CD14-positive monocyte (primary cell): Measurements from ENCODE around the gene PPA1. TPM values are rescaled to one million over a fixed set of nuclear protein-coding genes. Genes with fewer than 3 reads are reported as not detected.
"Not testable (repeated sequence)": the region's sequence is repeated elsewhere in the genome, so short reads cannot be mapped to it uniquely, and the experiment has no call there.

Source experiments
- DNase-seq, 3 donors: peaks; one replicate each; pipeline ENCODE4 v3.0.0-alpha.2; 2011 to 2022
- H2AFZ ChIP-seq: 2 replicates; pipeline ENCODE4 v1.6.0; 2012; ENCODE audit warnings: mild to moderate bottlenecking, low read depth, low read length, inconsistent platforms; ENCODE audit not compliant: insufficient read depth, poor library complexity, severe bottlenecking
- H3K27ac ChIP-seq, 2 donors: 1 replicate in 1 of 2; 2 replicates in 1 of 2; pipeline ENCODE4 v1.5.1; 2012 to 2013; ENCODE audit warnings: low read length in 2 of 2, control low read depth in 1 of 2, inconsistent platforms in 1 of 2, low read depth in 1 of 2, mild to moderate bottlenecking in 1 of 2
- H3K27me3 ChIP-seq, 2 donors: one replicate each; pipeline versions ENCODE4 v1.6.0 to v1.6.1; 2011 to 2013; ENCODE audit warnings: low read length in 2 of 2; ENCODE audit not compliant: control insufficient read depth in 2 of 2, insufficient read depth in 2 of 2
- H3K36me3 ChIP-seq, 2 donors: replicated peaks in 1 of 2; 1 replicate in 1 of 2; 2 replicates in 1 of 2; pipeline versions ENCODE4 v1.5.1 to v1.6.1; 2012 to 2013; ENCODE audit warnings: low read length in 2 of 2, control low read depth in 1 of 2, inconsistent platforms in 1 of 2, mild to moderate bottlenecking in 1 of 2; ENCODE audit not compliant: insufficient read depth in 2 of 2, control insufficient read depth in 1 of 2
- H3K4me1 ChIP-seq, 2 donors: 1 replicate in 1 of 2; 2 replicates in 1 of 2; pipeline versions ENCODE4 v1.5.1 to v1.6.1; 2012 to 2013; ENCODE audit warnings: low read length in 2 of 2, control low read depth in 1 of 2, inconsistent platforms in 1 of 2, mild to moderate bottlenecking in 1 of 2, moderate library complexity in 1 of 2; ENCODE audit not compliant: insufficient read depth in 2 of 2, control insufficient read depth in 1 of 2
- H3K4me2 ChIP-seq: replicated peaks from 2 replicates; pipeline ENCODE3; 2012; ENCODE audit warnings: low read length, moderate library complexity, mild to moderate bottlenecking; ENCODE audit not compliant: poor library complexity, severe bottlenecking; ENCODE audit errors: extremely low read depth
- H3K4me3 ChIP-seq, 3 experiments: fragments of 200-600 bp in 1 of 3; sonication (generic) in 1 of 3; replicated peaks in 1 of 3; 1 replicate in 2 of 3; 2 replicates in 1 of 3; pipeline ENCODE4 v1.5.1; 2011 to 2013; ENCODE audit warnings: low read length in 3 of 3, mild to moderate bottlenecking in 3 of 3, control low read depth in 2 of 3, low read depth in 2 of 3, inconsistent platforms in 1 of 3, moderate library complexity in 1 of 3
- H3K79me2 ChIP-seq: 2 replicates; pipeline ENCODE4 v1.6.0; 2012; ENCODE audit warnings: mild to moderate bottlenecking, control low read depth, inconsistent platforms, low read length, moderate library complexity; ENCODE audit not compliant: insufficient read depth
- H3K9ac ChIP-seq: 2 replicates; pipeline ENCODE4 v1.6.0; 2017; ENCODE audit warnings: low read length, mild to moderate bottlenecking; ENCODE audit not compliant: insufficient read depth, poor library complexity, severe bottlenecking
- H3K9me3 ChIP-seq, 2 donors: replicated peaks in 1 of 2; 1 replicate in 1 of 2; 2 replicates in 1 of 2; pipeline versions ENCODE4 v1.5.1 to v1.6.1; 2012 to 2013; ENCODE audit warnings: low read length in 2 of 2, control low read depth in 1 of 2; ENCODE audit not compliant: control insufficient read depth in 1 of 2, insufficient read depth in 1 of 2
- H4K20me1 ChIP-seq: 2 replicates; pipeline ENCODE4 v1.6.0; 2012; ENCODE audit warnings: mild to moderate bottlenecking, low read length, control low read depth, moderate library complexity; ENCODE audit not compliant: insufficient read depth
- H3K27ac Mint-ChIP-seq, 7 donors: one replicate each; pipeline ENCODE4 v1.8.0; 2020; ENCODE audit warnings: mild to moderate bottlenecking in 7 of 7, mixed read lengths in 7 of 7, moderate library complexity in 6 of 7, inconsistent platforms in 2 of 7
- H3K27me3 Mint-ChIP-seq, 3 donors: one replicate each; pipeline ENCODE4 v1.8.0; 2021 to 2022; ENCODE audit warnings: low read depth in 3 of 3, mild to moderate bottlenecking in 3 of 3, mixed read lengths in 3 of 3, moderate library complexity in 3 of 3, inconsistent platforms in 1 of 3
- H3K36me3 Mint-ChIP-seq, 2 donors: one replicate each; pipeline ENCODE4 v1.8.0; 2020; ENCODE audit warnings: mixed read lengths in 2 of 2, inconsistent platforms in 1 of 2, mild to moderate bottlenecking in 1 of 2
- H3K4me1 Mint-ChIP-seq: one replicate; pipeline ENCODE4 v1.8.0; 2020; ENCODE audit warnings: mild to moderate bottlenecking, mixed read lengths
- H3K4me3 Mint-ChIP-seq, 2 donors: one replicate each; pipeline ENCODE4 v1.8.0; 2020; ENCODE audit warnings: mild to moderate bottlenecking in 2 of 2, mixed read lengths in 2 of 2, moderate library complexity in 1 of 2
- H3K9me3 Mint-ChIP-seq, 7 donors: one replicate each; pipeline ENCODE4 v1.8.0; 2020 to 2022; ENCODE audit warnings: mixed read lengths in 7 of 7, mild to moderate bottlenecking in 6 of 7, moderate library complexity in 6 of 7, inconsistent platforms in 2 of 7
- WGBS: methylation state at CpG from one replicate; pipeline ENCODE4 v1.1.5; 2013; ENCODE audit warnings: missing lambda C conversion rate; ENCODE audit not compliant: insufficient coverage; 5-methylcytosine and 5-hydroxymethylcytosine counted together
- intact Hi-C, 2 donors: fragments of 100-400 bp; cut with micrococcal nuclease; formaldehyde crosslinking; loops; one replicate each; pipeline versions ENCODE4 v1.15.0 to v1.15.1; 2023
- polyA plus RNA-seq, 3 donors: library from polyadenylated mRNA; depleted of rRNA in 1 of 3; unstranded in 2 of 3; stranded (reverse) in 1 of 3; fragments of 300-500 nt in 2 of 3; fragments of >200 nt in 1 of 3; fragmentation: Illumina TruSeq in 2 of 3; gene quantifications; 1 replicate in 2 of 3; 2 replicates in 1 of 3; pipeline ENCODE4 v1.2.3, GENCODE V29; 2012 to 2021
- TF ChIP-seq, protein P1 (sequence below): fragments of 200-600 bp; IDR thresholded peaks from one replicate; pipeline ENCODE4 v1.8.0; 2022; ENCODE audit warnings: antibody characterized with exemption, mild to moderate bottlenecking

PPA1 gene
- polyA plus RNA-seq, 3 donors, result 30.9 to 125 (median 112) TPM

DNA sequence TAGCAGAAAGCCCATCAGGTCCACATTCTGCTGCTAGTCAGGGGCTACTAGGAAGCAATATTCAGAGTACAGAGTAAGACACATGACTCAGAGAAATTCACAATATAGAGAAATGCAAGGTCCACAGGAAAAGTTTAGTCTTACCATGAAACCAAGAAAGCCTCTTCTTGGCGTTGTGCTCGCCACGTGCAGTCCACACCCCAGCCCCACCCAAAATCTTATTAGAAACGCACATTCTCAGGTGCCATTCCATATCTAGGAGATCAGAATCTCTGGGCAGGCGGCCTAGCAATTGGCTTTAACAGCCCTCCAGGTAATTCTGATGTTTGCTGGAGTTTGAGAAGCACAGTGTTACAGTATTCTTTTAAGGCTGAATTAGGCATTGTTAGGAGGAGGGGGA lies 47.1 kb downstream of the PPA1 start:
- Histone ChIP-seq H3K36me3 (no peaks in the 10 kb centered on the region), H3K9me3 (no peaks in the 10 kb centered on the region), H3K4me2 (no peak overlapping the region), H2AFZ (no peak overlapping the region), H3K27me3 (no peaks in the 10 kb centered on the region), H4K20me1 (no peaks in the 10 kb centered on the region), H3K79me2 (no peaks in the 10 kb centered on the region), H3K4me3 (no peak overlapping the region), H3K9ac (no peak overlapping the region), H3K27ac (no peak overlapping the region), H3K4me1 (peaks cover 19 to 23% of the 10 kb centered on the region in 2 donors)
- Mint-ChIP-seq H3K9me3 (peaks cover 0 to 3% (median 0%) of the 10 kb centered on the region in 7 donors), H3K4me3 (no peak overlapping the region), H3K27ac (no peak overlapping the region), H3K36me3 (no peaks in the 10 kb centered on the region), H3K4me1 (peaks cover 21% of the 10 kb centered on the region), H3K27me3 (peaks cover 2 to 15% (median 11%) of the 10 kb centered on the region in 3 donors)
- intact Hi-C loops, result no loop called here
- no peak for DNase-seq
- TF ChIP-seq, protein P1, sequence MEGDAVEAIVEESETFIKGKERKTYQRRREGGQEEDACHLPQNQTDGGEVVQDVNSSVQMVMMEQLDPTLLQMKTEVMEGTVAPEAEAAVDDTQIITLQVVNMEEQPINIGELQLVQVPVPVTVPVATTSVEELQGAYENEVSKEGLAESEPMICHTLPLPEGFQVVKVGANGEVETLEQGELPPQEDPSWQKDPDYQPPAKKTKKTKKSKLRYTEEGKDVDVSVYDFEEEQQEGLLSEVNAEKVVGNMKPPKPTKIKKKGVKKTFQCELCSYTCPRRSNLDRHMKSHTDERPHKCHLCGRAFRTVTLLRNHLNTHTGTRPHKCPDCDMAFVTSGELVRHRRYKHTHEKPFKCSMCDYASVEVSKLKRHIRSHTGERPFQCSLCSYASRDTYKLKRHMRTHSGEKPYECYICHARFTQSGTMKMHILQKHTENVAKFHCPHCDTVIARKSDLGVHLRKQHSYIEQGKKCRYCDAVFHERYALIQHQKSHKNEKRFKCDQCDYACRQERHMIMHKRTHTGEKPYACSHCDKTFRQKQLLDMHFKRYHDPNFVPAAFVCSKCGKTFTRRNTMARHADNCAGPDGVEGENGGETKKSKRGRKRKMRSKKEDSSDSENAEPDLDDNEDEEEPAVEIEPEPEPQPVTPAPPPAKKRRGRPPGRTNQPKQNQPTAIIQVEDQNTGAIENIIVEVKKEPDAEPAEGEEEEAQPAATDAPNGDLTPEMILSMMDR, result no peak
- WGBS, result 94% methylated on average over 3 of the region's 5 CpGs

GRCh38 chr10:70183304-70183703 lies 49.9 kb downstream of the PPA1 start:
- no peaks in the 10 kb centered on the region for H3K27me3 ChIP-seq
- Mint-ChIP-seq H3K4me3 (no peak overlapping the region), H3K27me3 (peaks cover 2 to 17% (median 16%) of the 10 kb centered on the region in 3 donors), H3K36me3 (no peaks in the 10 kb centered on the region), H3K4me1 (peaks cover 2% of the 10 kb centered on the region), H3K9me3 (peaks cover 3 to 6% (median 4%) of the 10 kb centered on the region in 7 donors), H3K27ac (no peak overlapping the region)
- H2AFZ ChIP-seq, result no peak overlapping the region
- no peaks in the 10 kb centered on the region for H3K9me3 ChIP-seq
- no peak for DNase-seq
- no peaks in the 10 kb centered on the region for H3K36me3 ChIP-seq
- no peaks in the 10 kb centered on the region for H4K20me1 ChIP-seq
- no peak overlapping the region for H3K9ac ChIP-seq
- intact Hi-C loops, result no loop called here
- peaks cover 2 to 4% of the 10 kb centered on the region in 2 donors for H3K4me1 ChIP-seq
- TF ChIP-seq, protein P1, result no peak
- no peaks in the 10 kb centered on the region for H3K79me2 ChIP-seq
- no peak overlapping the region for H3K27ac ChIP-seq
- H3K4me3 ChIP-seq, result no peak overlapping the region
- H3K4me2 ChIP-seq, result no peak overlapping the region
- WGBS, result 100% methylated on average over 1 of the region's 2 CpGs

DNA sequence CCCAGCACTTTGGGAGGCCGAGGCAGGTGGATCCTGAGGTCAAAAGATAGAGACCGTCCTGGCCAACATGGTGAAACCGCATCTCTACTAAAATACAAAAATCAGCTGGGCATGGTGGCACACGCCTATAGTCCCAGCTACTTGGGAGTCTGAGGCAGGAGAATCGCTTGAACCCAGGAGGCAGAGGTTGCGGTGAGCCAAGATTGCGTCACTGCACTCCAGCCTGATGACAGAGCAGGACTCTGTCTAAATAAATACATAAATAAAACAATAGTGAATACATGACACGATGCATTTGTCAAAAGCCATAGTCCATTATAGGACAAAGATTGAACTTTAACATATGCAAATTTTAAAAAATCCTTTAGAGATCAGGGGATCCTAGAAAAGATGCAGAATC lies 54.0 kb downstream of the PPA1 start:
- H3K9me3 ChIP-seq, H3K79me2 ChIP-seq, H3K36me3 Mint-ChIP-seq, DNase-seq, H3K27me3 ChIP-seq, H3K4me2 ChIP-seq, intact Hi-C loops, H3K27ac Mint-ChIP-seq, H4K20me1 ChIP-seq, H3K4me3 Mint-ChIP-seq, H3K4me3 ChIP-seq, H3K9ac ChIP-seq, H2AFZ ChIP-seq, H3K36me3 ChIP-seq, H3K27ac ChIP-seq, H3K9me3 Mint-ChIP-seq, H3K27me3 Mint-ChIP-seq: not testable (repeated sequence)
- H3K4me1 ChIP-seq, result peaks cover 19 to 20% of the 10 kb centered on the region in 2 donors
- H3K4me1 Mint-ChIP-seq, result peaks cover 14% of the 10 kb centered on the region
- 100% methylated on average over 4 of the region's 8 CpGs for WGBS
